Caco-2 (cell line): ENCODE results near the gene SEMA3C. TPM values are rescaled to one million over a fixed set of nuclear protein-coding genes. Genes with fewer than 3 reads are reported as not detected.

ENCODE experiments used
- BruUV-seq: library from RNA; stranded (reverse); fragments of 400-500 nt; replicated peaks from 2 replicates; lab custom pipeline; 2021; lab: Mats Ljungman, UMichigan
- CTCF ChIA-PET: fragments of 300-600 bp; sonication (Branson Sonifier 250); formaldehyde crosslinking; loops from one replicate; lab custom pipeline; 2022; ENCODE audit warnings: antibody characterized with exemption; lab: Charles Lee
- POLR2A ChIA-PET: fragments of 300-600 bp; sonication (Branson Sonifier 250); formaldehyde crosslinking; loops from one replicate; lab custom pipeline; 2022; ENCODE audit warnings: antibody characterized with exemption; lab: Charles Lee
- DNase-seq, 2 experiments: peaks; one replicate each; pipeline versions ENCODE4 v3.0.0 to v3.0.0-alpha.2; 2020 to 2022
- H3K27me3 ChIP-seq: replicated peaks from 2 replicates; pipeline ENCODE4 v1.6.0; 2011; ENCODE audit warnings: low read length; ENCODE audit not compliant: control insufficient read depth, insufficient read depth
- H3K36me3 ChIP-seq: 2 replicates; pipeline ENCODE4 v1.5.1; 2011; ENCODE audit warnings: low read length; ENCODE audit not compliant: control insufficient read depth, insufficient read depth
- H3K4me1 ChIP-seq: fragments of 250-450 bp; sonication (Bioruptor Pico); 2 replicates; pipeline ENCODE4 v1.5.1; 2020; ENCODE audit warnings: mild to moderate bottlenecking
- H3K4me3 ChIP-seq: 2 replicates; pipeline ENCODE4 v1.5.1; 2011; ENCODE audit warnings: low read depth, mild to moderate bottlenecking, control low read depth, low read length
- H3K9me3 ChIP-seq: fragments of 250-450 bp; sonication (Bioruptor Pico); 2 replicates; pipeline ENCODE4 v1.5.1; 2020; ENCODE audit warnings: mild to moderate bottlenecking, moderate library complexity
- H3K27ac Mint-ChIP-seq: one replicate; pipeline ENCODE4 v1.8.0; 2022; ENCODE audit warnings: mixed read lengths; ENCODE audit not compliant: unreplicated experiment
- H3K27me3 Mint-ChIP-seq: one replicate; pipeline ENCODE4 v1.8.0; 2022; ENCODE audit warnings: mixed read lengths; ENCODE audit not compliant: insufficient read depth, unreplicated experiment
- H3K36me3 Mint-ChIP-seq: one replicate; pipeline ENCODE4 v1.8.0; 2022; ENCODE audit warnings: mild to moderate bottlenecking, mixed read lengths; ENCODE audit not compliant: insufficient read depth, unreplicated experiment
- H3K4me1 Mint-ChIP-seq: one replicate; pipeline ENCODE4 v1.8.0; 2022; ENCODE audit warnings: low read depth, mixed read lengths; ENCODE audit not compliant: unreplicated experiment
- H3K4me3 Mint-ChIP-seq: one replicate; pipeline ENCODE4 v1.8.0; 2022; ENCODE audit warnings: mild to moderate bottlenecking, moderate library complexity, mixed read lengths; ENCODE audit not compliant: unreplicated experiment
- H3K9me3 Mint-ChIP-seq: one replicate; pipeline ENCODE4 v1.8.0; 2022; ENCODE audit warnings: mixed read lengths; ENCODE audit not compliant: unreplicated experiment
- CTCF ChIP-seq, 2 experiments: fragments of 200-600 bp in 1 of 2; IDR thresholded peaks; 1 replicate in 1 of 2; 2 replicates in 1 of 2; pipeline versions ENCODE4 v1.5.1 to v1.8.0; 2011 to 2022; ENCODE audit warnings: antibody characterized with exemption in 1 of 2, control low read depth in 1 of 2, inconsistent platforms in 1 of 2, low read depth in 1 of 2, low read length in 1 of 2, mild to moderate bottlenecking in 1 of 2, moderate library complexity in 1 of 2; ENCODE audit not compliant: insufficient read depth in 1 of 2, severe bottlenecking in 1 of 2, unreplicated experiment in 1 of 2
- intact Hi-C: fragments of 100-400 bp; cut with micrococcal nuclease; formaldehyde crosslinking; loops from one replicate; pipeline ENCODE4 v1.10.0; 2022; ENCODE audit not compliant: unreplicated experiment
- total RNA-seq: library from RNA; stranded (reverse); gene quantifications from 2 replicates; pipeline ENCODE4 v1.2.3, GENCODE V29; 2022

SEMA3C gene
- total RNA-seq, 1 experiment from 2014 or later, result 25.8 TPM

- H3K36me3 ChIP-seq, result no peaks in the 10 kb centered on the region
- Mint-ChIP-seq H3K36me3 (no peaks in the 10 kb centered on the region), H3K4me1 (peaks cover 7% of the 10 kb centered on the region), H3K27ac (no peak overlapping the region), H3K27me3 (no peaks in the 10 kb centered on the region), H3K4me3 (no peak overlapping the region), H3K9me3 (peaks cover 24% of the 10 kb centered on the region)
- TF ChIP-seq CTCF (IDR thresholded peaks at IDR 0.05; ENCODE audit: insufficient read depth in 1 of 2, low read depth in 1 of 2, low read length in 1 of 2, severe bottlenecking in 1 of 2, unreplicated experiment in 1 of 2), result no peak
- CTCF ChIA-PET, result interaction anchor here (0.6 kb wide), 1 partner anchor 15 kb away, joined by 3 read pairs; no protein-coding TSS in a partner anchor
- intact Hi-C loops, result no loop called here
- DNase-seq, result no peak
- POLR2A ChIA-PET, result no interaction called here
- H3K27me3 ChIP-seq, result no peaks in the 10 kb centered on the region
- H3K9me3 ChIP-seq, result no peaks in the 10 kb centered on the region
- H3K4me1 ChIP-seq, result 0 out of 2 replicates have a peak, but pooled peaks cover 9% of the 10 kb centered on the region
- no TSS peak for BruUV-seq
- no peak overlapping the region for H3K4me3 ChIP-seq
Measured at GRCh38 chr7:80734011-80734410, 184.8 kb downstream of the SEMA3C start.

- POLR2A ChIA-PET, result no interaction called here
- no peaks in the 10 kb centered on the region for H3K36me3 ChIP-seq
- Mint-ChIP-seq H3K9me3 (peaks cover 24% of the 10 kb centered on the region), H3K4me3 (no peak overlapping the region), H3K36me3 (no peaks in the 10 kb centered on the region), H3K27ac (no peak overlapping the region), H3K4me1 (peaks cover 7% of the 10 kb centered on the region), H3K27me3 (no peaks in the 10 kb centered on the region)
- CTCF ChIA-PET, result interaction anchor here (0.6 kb wide), 1 partner anchor 14 kb away, joined by 3 read pairs; no protein-coding TSS in a partner anchor
- no peaks in the 10 kb centered on the region for H3K27me3 ChIP-seq
- no peak for DNase-seq
- intact Hi-C loops, result no loop called here
- H3K4me3 ChIP-seq, result no peak overlapping the region
- H3K9me3 ChIP-seq, result no peaks in the 10 kb centered on the region
- no TSS peak for BruUV-seq
- TF ChIP-seq CTCF (IDR thresholded peaks at IDR 0.05; ENCODE audit: insufficient read depth in 1 of 2, low read depth in 1 of 2, low read length in 1 of 2, severe bottlenecking in 1 of 2, unreplicated experiment in 1 of 2), result no peak
- H3K4me1 ChIP-seq, result 0 out of 2 replicates have a peak, but pooled peaks cover 9% of the 10 kb centered on the region
Measured at GRCh38 chr7:80733333-80733915, 185.4 kb downstream of the SEMA3C start.

GRCh38 chr7:80732630-80733029, 186.2 kb downstream of the SEMA3C start:
- Histone ChIP-seq H3K27me3 (no peaks in the 10 kb centered on the region), H3K4me3 (no peak overlapping the region), H3K9me3 (no peaks in the 10 kb centered on the region), H3K4me1 (0 out of 2 replicates have a peak, but pooled peaks cover 9% of the 10 kb centered on the region), H3K36me3 (no peaks in the 10 kb centered on the region)
- no peaks in the 10 kb centered on the region for H3K27me3 Mint-ChIP-seq
- peaks cover 7% of the 10 kb centered on the region for H3K4me1 Mint-ChIP-seq
- intact Hi-C loops, result loop anchor here (1.0 kb wide), 1 partner anchor 33 kb away; no protein-coding TSS in a partner anchor
- DNase-seq, result peak in 1 of 2 experiments; percentile 29
- H3K27ac Mint-ChIP-seq, result no peak overlapping the region
- no peaks in the 10 kb centered on the region for H3K36me3 Mint-ChIP-seq
- no TSS peak for BruUV-seq
- TF ChIP-seq CTCF (IDR thresholded peaks at IDR 0.05; ENCODE audit: insufficient read depth in 1 of 2, low read depth in 1 of 2, low read length in 1 of 2, severe bottlenecking in 1 of 2, unreplicated experiment in 1 of 2), result peak; percentile 34 to 51
- no peak overlapping the region for H3K4me3 Mint-ChIP-seq
- CTCF ChIA-PET, result no interaction called here
- POLR2A ChIA-PET, result no interaction called here
- peaks cover 24% of the 10 kb centered on the region for H3K9me3 Mint-ChIP-seq
